Measurements from ENCODE around the gene TBC1D22A.

The TBC1D22A gene

DNA sequence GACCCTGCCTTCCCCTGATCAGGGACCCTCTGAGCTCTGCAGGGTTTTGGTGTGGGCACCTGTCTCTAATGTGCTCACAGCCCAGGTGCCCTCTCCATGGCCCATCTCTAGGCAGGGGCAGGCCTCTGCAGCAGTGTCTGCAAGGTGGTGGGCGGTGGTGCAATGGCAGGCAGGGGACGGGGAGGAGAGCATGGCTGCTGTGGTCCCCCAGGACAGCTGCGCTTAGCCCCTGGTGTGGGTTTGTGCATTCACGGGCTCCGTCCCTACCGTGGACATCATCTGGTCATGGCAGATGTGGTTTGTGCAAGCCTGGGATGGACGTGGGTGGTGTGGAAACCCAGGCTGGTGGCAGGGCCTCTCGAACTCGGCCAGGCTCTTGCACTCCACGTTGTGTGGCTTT is 443.1 kb downstream of the TBC1D22A start:
- Histone ChIP-seq H3K4me3 (ENCODE audit: low read depth, low read length) (no peak overlapping the region), H3K27me3 (replicated peaks) (no peaks in the 10 kb centered on the region), H3K36me3 (replicated peaks) (no peaks in the 10 kb centered on the region), H3K27ac (no peak overlapping the region)
- no peak for DNase-seq
- in situ Hi-C loops (cut with HindIII; ENCODE audit: low pct_ligation_motif_present, low sequenced_read_pairs): no loop called here
- TF ChIP-seq, protein P1, sequence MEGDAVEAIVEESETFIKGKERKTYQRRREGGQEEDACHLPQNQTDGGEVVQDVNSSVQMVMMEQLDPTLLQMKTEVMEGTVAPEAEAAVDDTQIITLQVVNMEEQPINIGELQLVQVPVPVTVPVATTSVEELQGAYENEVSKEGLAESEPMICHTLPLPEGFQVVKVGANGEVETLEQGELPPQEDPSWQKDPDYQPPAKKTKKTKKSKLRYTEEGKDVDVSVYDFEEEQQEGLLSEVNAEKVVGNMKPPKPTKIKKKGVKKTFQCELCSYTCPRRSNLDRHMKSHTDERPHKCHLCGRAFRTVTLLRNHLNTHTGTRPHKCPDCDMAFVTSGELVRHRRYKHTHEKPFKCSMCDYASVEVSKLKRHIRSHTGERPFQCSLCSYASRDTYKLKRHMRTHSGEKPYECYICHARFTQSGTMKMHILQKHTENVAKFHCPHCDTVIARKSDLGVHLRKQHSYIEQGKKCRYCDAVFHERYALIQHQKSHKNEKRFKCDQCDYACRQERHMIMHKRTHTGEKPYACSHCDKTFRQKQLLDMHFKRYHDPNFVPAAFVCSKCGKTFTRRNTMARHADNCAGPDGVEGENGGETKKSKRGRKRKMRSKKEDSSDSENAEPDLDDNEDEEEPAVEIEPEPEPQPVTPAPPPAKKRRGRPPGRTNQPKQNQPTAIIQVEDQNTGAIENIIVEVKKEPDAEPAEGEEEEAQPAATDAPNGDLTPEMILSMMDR (IDR thresholded peaks at IDR 0.05; ENCODE audit: low read depth, low read length, missing control alignments): no peak

DNA sequence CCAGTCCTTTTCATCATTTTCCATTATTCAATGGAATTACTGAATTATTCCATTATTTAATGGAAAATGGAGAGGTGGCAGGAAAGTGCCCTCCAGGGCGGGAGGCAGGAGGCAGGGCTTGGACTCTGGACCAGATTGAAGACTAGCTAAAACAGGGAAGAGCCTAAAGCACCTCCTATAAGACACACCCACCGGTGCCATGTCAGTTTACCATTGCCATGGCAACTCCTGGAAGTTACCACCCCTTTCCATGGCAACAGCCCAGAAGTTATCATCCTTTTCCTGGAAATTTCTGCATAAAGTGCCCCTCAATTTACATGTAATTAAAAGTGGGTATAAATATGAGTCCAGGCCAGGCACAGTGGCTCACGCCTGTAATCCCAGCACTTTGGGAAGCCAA is 443.7 kb downstream of the TBC1D22A start:
- Histone ChIP-seq H3K36me3 (replicated peaks) (no peaks in the 10 kb centered on the region), H3K27me3 (replicated peaks) (no peaks in the 10 kb centered on the region), H3K4me3 (ENCODE audit: low read depth, low read length) (no peak overlapping the region), H3K27ac (no peak overlapping the region)
- in situ Hi-C loops (cut with HindIII; ENCODE audit: low pct_ligation_motif_present, low sequenced_read_pairs): no loop called here
- DNase-seq: no peak
- TF ChIP-seq, protein P1 (IDR thresholded peaks at IDR 0.05; ENCODE audit: low read depth, low read length, missing control alignments): no peak

DNA sequence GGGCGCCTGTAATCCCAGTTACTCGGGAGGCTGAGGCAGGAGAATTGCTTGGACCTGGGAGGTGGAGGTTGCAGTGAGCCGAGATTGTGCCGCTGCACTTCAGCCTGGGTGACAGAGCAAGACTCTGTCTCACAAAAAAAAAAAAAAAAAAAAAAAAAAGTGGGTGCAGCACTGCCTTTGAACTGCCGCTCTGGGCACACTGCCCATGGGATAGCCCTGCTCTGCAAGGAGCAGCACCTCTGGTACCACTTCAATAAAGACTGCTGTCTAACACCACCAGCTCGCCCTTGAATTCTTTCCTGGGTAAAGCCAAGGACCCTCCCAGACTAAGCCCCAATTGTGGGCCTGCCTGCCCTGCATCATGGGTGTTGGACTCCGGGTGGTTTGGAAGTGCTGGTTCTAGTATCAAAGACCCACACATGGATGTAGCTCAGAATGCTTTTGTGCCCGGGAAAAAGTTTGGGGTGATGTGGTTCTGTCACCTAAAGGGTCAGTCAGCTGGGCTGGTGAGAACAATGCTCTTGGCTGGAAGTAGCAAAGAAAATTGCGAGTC is 444.3 kb downstream of the TBC1D22A start:
- in situ Hi-C loops (cut with HindIII; ENCODE audit: low pct_ligation_motif_present, low sequenced_read_pairs): no loop called here
- H3K36me3 ChIP-seq (replicated peaks): no peaks in the 10 kb centered on the region
- TF ChIP-seq, protein P1 (IDR thresholded peaks at IDR 0.05; ENCODE audit: low read depth, low read length, missing control alignments): no peak
- no peak overlapping the region for H3K27ac ChIP-seq
- no peak overlapping the region for H3K4me3 ChIP-seq (ENCODE audit: low read depth, low read length)
- H3K27me3 ChIP-seq (replicated peaks): no peaks in the 10 kb centered on the region
- DNase-seq: no peak

DNA sequence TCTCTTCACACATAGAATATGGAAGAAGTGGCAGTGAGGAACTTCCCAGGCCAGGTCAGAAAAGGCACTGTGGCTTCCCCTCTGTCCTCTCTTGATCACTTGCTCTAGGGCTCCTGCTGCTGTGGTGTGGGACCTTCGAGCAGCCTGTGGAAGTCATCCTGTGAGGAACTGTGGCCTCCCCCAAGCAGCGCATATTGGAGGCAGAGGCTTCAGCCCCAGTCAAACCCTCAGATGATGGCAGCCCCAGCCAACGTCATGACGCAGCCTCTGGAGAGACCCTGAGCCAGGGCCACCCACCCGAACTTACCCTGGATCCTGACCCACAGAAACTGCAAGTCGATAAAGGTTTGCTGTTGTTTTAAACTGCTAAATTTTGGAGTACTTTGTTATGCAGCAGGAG is 444.9 kb downstream of the TBC1D22A start:
- Histone ChIP-seq H3K27ac (no peak overlapping the region), H3K27me3 (replicated peaks) (no peaks in the 10 kb centered on the region), H3K4me3 (ENCODE audit: low read depth, low read length) (no peak overlapping the region), H3K36me3 (replicated peaks) (no peaks in the 10 kb centered on the region)
- no peak for DNase-seq
- TF ChIP-seq, protein P1 (IDR thresholded peaks at IDR 0.05; ENCODE audit: low read depth, low read length, missing control alignments): no peak
- in situ Hi-C loops (cut with HindIII; ENCODE audit: low pct_ligation_motif_present, low sequenced_read_pairs): no loop called here

DNA sequence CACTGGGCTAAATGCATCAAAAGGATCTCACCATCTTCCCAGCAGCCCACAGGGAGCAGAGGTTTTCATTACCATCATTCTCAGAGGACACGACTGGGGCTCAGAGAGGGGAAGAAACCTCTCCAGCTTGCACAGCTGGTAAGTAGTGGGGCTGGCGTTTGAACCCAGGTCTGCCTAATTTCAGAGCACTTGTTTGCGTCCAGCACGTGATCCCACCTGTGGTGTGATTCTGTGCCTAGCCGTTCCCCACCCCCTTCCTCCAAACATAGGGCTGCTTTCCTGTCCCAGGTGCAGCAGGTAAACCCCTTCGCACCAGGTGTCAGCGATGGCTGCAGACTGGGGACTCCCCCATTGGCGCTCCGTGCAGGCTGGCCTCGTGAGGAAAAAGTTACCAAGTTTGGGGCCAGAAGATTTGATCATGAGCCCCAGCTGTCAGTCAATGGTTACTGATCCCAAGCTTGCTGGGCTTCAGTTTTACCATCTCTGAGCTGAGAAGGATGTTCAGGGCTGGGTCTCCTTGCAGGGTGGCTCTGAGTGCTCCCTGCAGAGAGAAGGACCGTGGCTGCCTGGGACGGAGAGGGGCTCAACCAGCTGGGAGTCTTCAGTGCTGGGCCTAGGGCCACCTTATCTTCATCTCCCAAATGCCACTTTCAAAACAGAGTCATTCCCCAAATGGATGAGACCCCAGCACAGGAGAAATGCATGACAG is 445.6 kb downstream of the TBC1D22A start:
- TF ChIP-seq, protein P1 (IDR thresholded peaks at IDR 0.05; ENCODE audit: low read depth, low read length, missing control alignments): no peak

DNA sequence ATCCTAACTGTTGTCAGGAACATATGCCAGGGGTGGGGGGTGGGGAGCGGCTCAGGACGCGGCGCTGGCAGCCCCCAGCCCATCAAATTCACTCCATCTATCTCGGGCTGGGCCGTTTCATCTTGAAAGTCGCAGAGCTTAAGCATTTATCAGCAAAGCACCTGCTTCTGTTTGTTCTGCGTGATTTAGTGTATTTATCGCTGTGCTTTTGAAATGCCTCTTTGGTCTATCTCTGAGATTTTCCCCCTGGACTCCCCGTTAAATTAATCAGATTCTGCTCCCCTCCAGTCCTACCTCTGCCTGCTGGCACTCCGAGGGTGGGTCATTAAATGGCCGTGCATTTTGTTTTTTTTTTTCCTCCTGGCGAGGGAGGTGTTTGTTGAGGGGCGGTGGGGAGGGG is 446.2 kb downstream of the TBC1D22A start:
- in situ Hi-C loops (cut with HindIII; ENCODE audit: low pct_ligation_motif_present, low sequenced_read_pairs): no loop called here
- Histone ChIP-seq H3K27ac (no peak overlapping the region), H3K27me3 (replicated peaks) (no peaks in the 10 kb centered on the region), H3K4me3 (ENCODE audit: low read depth, low read length) (no peak overlapping the region), H3K36me3 (replicated peaks) (no peaks in the 10 kb centered on the region)
- TF ChIP-seq, protein P1 (IDR thresholded peaks at IDR 0.05; ENCODE audit: low read depth, low read length, missing control alignments): no peak
- DNase-seq: no peak

More for the DNA sequence above, 445.6 kb downstream of the TBC1D22A start:
- Histone ChIP-seq H3K36me3 (replicated peaks) (no peaks in the 10 kb centered on the region), H3K4me3 (ENCODE audit: low read depth, low read length) (no peak overlapping the region), H3K27me3 (replicated peaks) (no peaks in the 10 kb centered on the region), H3K27ac (no peak overlapping the region)
- in situ Hi-C loops (cut with HindIII; ENCODE audit: low pct_ligation_motif_present, low sequenced_read_pairs): no loop called here
- no peak for DNase-seq
